K562 (cell line): ENCODE results near the gene PLCB4. TPM values are rescaled to one million over a fixed set of nuclear protein-coding genes. Genes with fewer than 3 reads are reported as not detected.
A peak's percentile ranks its signal among the peaks of the same experiment; 100 is the strongest.

ENCODE experiments used
- BHLHE40 ChIP-seq: IDR thresholded peaks from 2 replicates; pipeline ENCODE4 v1.6.1; 2011; ENCODE audit warnings: low read length, improper control_type of control experiment
- CBX8 ChIP-seq: fragments of 200-600 bp; sonication (generic); IDR thresholded peaks from 2 replicates; pipeline ENCODE4 v1.6.1; 2012; ENCODE audit warnings: borderline replicate concordance, mixed run types, low read depth, mild to moderate bottlenecking, moderate library complexity, mixed read lengths, low read length, control low read depth, inconsistent platforms; ENCODE audit not compliant: poor library complexity, severe bottlenecking; ENCODE audit errors: extremely low read depth
- CHAMP1 ChIP-seq: fragments of 450-650 bp; IDR thresholded peaks from 2 replicates; pipeline ENCODE4 v1.6.1; 2016; ENCODE audit warnings: mild to moderate bottlenecking
- CXXC5 ChIP-seq: fragments of 250-450 bp; sonication (Bioruptor Pico); IDR thresholded peaks from 2 replicates; pipeline ENCODE4 v1.8.0; 2022; ENCODE audit warnings: inconsistent platforms, mild to moderate bottlenecking, moderate library complexity
- DIDO1 ChIP-seq: fragments of 450-650 bp; IDR thresholded peaks from 2 replicates; pipeline ENCODE4 v1.6.1; 2016; ENCODE audit warnings: low read depth, missing biosample characterization, missing genetic modification characterization
- FOSL1 ChIP-seq: fragments of 200-800 bp; sonication (Bioruptor generic); conservative IDR thresholded peaks from 2 replicates; pipeline ENCODE4 v1.6.1; 2016; ENCODE audit warnings: missing genetic modification characterization, missing compliant biosample characterization
- HDAC8 ChIP-seq: fragments of 450-650 bp; IDR thresholded peaks from 2 replicates; pipeline ENCODE4 v1.6.1; 2016; ENCODE audit warnings: mild to moderate bottlenecking, missing genetic modification characterization, moderate library complexity, missing compliant biosample characterization
- NUFIP1 ChIP-seq: fragments of 450-650 bp; IDR thresholded peaks from 2 replicates; pipeline ENCODE4 v1.6.1; 2018; ENCODE audit not compliant: partially characterized antibody
- PBX2 ChIP-seq, 2 experiments: IDR thresholded peaks in 1 of 2; conservative IDR thresholded peaks in 1 of 2; 2 replicates each; pipeline ENCODE4 v1.6.1; 2016; ENCODE audit warnings: low read depth in 2 of 2, mild to moderate bottlenecking in 1 of 2, missing compliant biosample characterization in 1 of 2, missing genetic modification characterization in 1 of 2, moderate library complexity in 1 of 2
- PRMT5 ChIP-seq: sonication (generic); formaldehyde crosslinking; IDR thresholded peaks from 2 replicates; pipeline ENCODE4 v1.5.0; 2020; ENCODE audit warnings: missing genetic modification reagents
- SMAD4 ChIP-seq: fragments of 250-450 bp; sonication (Bioruptor Pico); conservative IDR thresholded peaks from 2 replicates; pipeline ENCODE4 v1.8.0; 2021; ENCODE audit warnings: inconsistent platforms, mild to moderate bottlenecking, moderate library complexity
- SP1 ChIP-seq: sonication (generic); formaldehyde crosslinking; IDR thresholded peaks from 2 replicates; pipeline ENCODE4 v1.8.1; 2022; ENCODE audit warnings: mild to moderate bottlenecking, missing genetic modification reagents
- TSHZ1 ChIP-seq: fragments of 250-450 bp; sonication (Bioruptor Pico); IDR thresholded peaks from 2 replicates; pipeline ENCODE4 v1.4.0; 2020; ENCODE audit warnings: mild to moderate bottlenecking, moderate library complexity
- YY1 ChIP-seq, 3 experiments: IDR thresholded peaks; 2 replicates each; pipeline ENCODE4 v1.6.1; 2011; ENCODE audit warnings: low read length in 2 of 3, mild to moderate bottlenecking in 2 of 3, moderate library complexity in 2 of 3, borderline replicate concordance in 1 of 3, control low read depth in 1 of 3, low read depth in 1 of 3; ENCODE audit not compliant: insufficient read depth in 3 of 3, insufficient replicate concordance in 2 of 3, control insufficient read depth in 1 of 3, insufficient read length in 1 of 3; ENCODE audit errors: extremely low read depth in 1 of 3
- ZC3H8 ChIP-seq: fragments of 450-650 bp; IDR thresholded peaks from 2 replicates; pipeline ENCODE4 v1.6.1; 2017
- ZNF175 ChIP-seq: fragments of 200-800 bp; sonication (Bioruptor generic); IDR thresholded peaks from 2 replicates; pipeline ENCODE4 v1.6.1; 2016; ENCODE audit warnings: low read depth, mild to moderate bottlenecking, missing genetic modification characterization, missing compliant biosample characterization
- ZNF239 ChIP-seq: fragments of 250-450 bp; sonication (Bioruptor Pico); IDR thresholded peaks from 2 replicates; pipeline ENCODE4 v1.4.0; 2020; ENCODE audit warnings: mild to moderate bottlenecking
- ZNF324 ChIP-seq: fragments of 250-450 bp; sonication (Bioruptor Pico); IDR thresholded peaks from 2 replicates; pipeline ENCODE4 v1.4.0; 2020; ENCODE audit warnings: mild to moderate bottlenecking
- ZNF347 ChIP-seq: fragments of 450-650 bp; formaldehyde crosslinking; IDR thresholded peaks from 2 replicates; pipeline ENCODE4 v1.4.0; 2020; ENCODE audit warnings: low read depth, mild to moderate bottlenecking, moderate library complexity
- polyA plus RNA-seq, 8 experiments: library from polyadenylated mRNA; depleted of rRNA in 4 of 8; stranded (reverse) in 5 of 8; unstranded in 3 of 8; fragments of >200 nt; fragmentation: Nextera tagmentation in 2 of 8; fragmentation: Illumina TruSeq in 1 of 8; extraction: Ambion mirVana in 2 of 8; extraction: Trizol in 1 of 8; gene quantifications; 2 replicates each; pipeline versions ENCODE4 v1.2.1 to v1.2.3, GENCODE V29; 2011 to 2014; ENCODE audit warnings: inconsistent platforms in 1 of 8, missing spikeins in 1 of 8
- total RNA-seq, 7 experiments: library from RNA; depleted of rRNA in 6 of 7; stranded (reverse); fragments of >200 nt in 6 of 7; fragmentation: Illumina TruSeq in 2 of 7; extraction: Trizol in 2 of 7; gene quantifications; 2 replicates each; pipeline versions ENCODE4 v1.2.1 to v1.2.3, GENCODE V29; 2011 to 2021; ENCODE audit warnings: low replicate concordance in 1 of 7

Gene PLCB4
- total and polyA plus RNA-seq, 9 of the 15 experiments (the other 6 are each of a cell fraction or from before 2014, with no cell fraction given), result 0.20 to 2.9 (median 0.52) TPM

GRCh38 chr20:9025643-9026042 is 43.2 kb upstream of the PLCB4 start (continued):
- TF ChIP-seq PBX2 (CRISPR knock-in tag; IDR thresholded peaks at IDR 0.05; ENCODE audit: low read depth) (no peak), PBX2 (tag; conservative IDR thresholded peaks at IDR 0.05; ENCODE audit: low read depth) (peak; percentile 50), ZNF175 (CRISPR knock-in tag) (peak; percentile 99), CBX8 (no peak), ZNF324 (CRISPR knock-in tag) (0 out of 2 replicates have a peak, but pooled peaks have one; percentile 32), CXXC5 (CRISPR knock-in tag) (peak; percentile 83), YY1 (IDR thresholded peaks at IDR 0.05; ENCODE audit: borderline replicate concordance in 1 of 3, control insufficient read depth in 1 of 3, extremely low read depth in 1 of 3, insufficient read depth in 3 of 3, insufficient read length in 1 of 3, insufficient replicate concordance in 2 of 3, low read depth in 1 of 3, low read length in 2 of 3) (peak in 1 of 3 experiments; percentile 58), ZC3H8 (no peak), PRMT5 (no peak), SMAD4 (CRISPR knock-in tag) (peak; percentile 91), FOSL1 (tag) (peak; percentile 69), HDAC8 (0 out of 2 replicates have a peak, but pooled peaks have one; percentile 63), SP1 (CRISPR knock-in tag) (no peak), NUFIP1 (no peak), CHAMP1 (no peak), ZNF347 (CRISPR knock-in tag) (peak; percentile 86), ZNF239 (CRISPR knock-in tag) (peak; percentile 88), DIDO1 (peak; percentile 57; the same call in 1 of the 2 replicates), BHLHE40 (no peak), TSHZ1 (peak; percentile 77; the same call in 1 of the 2 replicates)
